Posterior cingulate gyrus (tissue), 11 donors: ENCODE measurements around the gene CACNB2.
"Not testable (repeated sequence)": the region's sequence is repeated elsewhere in the genome, so short reads cannot be mapped to it uniquely, and the experiment has no call there.

Experiments
- DNase-seq, 10 donors: peaks; one replicate each; pipeline versions ENCODE4 v3.0.0 to v3.0.0-alpha.2; 2020 to 2021; ENCODE audit warnings: mixed read lengths in 3 of 10
- intact Hi-C: fragments of 100-400 bp; cut with DNase I; formaldehyde crosslinking; loops from one replicate; pipeline ENCODE4 v1.15.1; 2023

CACNB2 gene

DNA sequence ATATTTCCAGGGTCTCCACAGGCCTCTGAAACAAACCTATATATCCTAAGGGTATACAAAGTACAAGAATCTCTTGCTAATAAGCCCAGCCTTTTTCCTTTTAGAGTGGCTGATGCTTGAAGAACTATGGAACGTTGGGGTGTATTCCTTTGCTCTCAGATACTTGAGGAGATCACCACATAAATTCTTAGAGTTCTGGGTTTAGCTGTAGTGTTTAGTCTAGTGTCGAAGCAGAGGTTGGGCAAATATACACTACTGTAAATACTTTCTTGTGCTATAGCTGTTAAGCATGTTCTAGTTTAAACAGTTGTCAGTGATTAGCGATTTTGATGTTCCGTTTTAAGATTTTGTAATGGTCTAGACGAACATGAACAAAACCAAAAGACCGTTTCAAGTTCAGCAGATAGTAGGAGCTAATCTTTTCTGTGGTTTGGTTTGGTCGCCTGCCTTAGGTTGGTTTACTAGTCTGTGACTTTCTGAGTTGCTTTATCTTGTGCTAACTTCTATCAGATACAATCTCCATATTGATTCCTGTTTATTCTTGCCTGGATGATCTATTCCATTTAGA is 281.6 kb downstream of the CACNB2 start:
- intact Hi-C loops: no loop called here
- DNase-seq: no peak

DNA sequence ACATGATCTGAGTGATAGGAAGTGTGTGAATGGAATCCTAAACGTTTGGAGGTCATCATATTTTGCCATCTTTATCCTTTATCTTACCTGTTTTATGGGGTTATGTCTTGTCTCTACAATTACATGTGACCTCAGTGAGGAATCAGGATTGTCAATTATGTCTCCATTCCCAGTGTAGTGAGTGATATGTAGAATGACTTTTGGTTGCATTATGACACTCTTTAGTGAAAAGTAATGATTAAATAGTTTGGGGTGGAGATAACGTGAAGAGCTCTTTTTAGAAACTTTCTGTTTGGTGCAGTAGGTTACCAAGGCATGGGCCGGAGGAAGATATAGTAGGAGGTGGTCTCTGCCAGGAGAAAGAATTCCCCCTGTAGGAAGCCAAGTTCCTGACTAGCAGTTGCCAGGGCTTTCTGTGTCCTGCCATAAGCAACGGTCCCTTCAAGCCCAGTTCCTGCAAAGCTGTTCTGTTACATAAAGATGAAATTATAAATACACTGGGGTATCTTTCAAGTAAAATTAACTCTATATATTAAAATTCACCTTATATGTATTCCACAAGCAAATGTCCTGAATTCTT is 282.9 kb downstream of the CACNB2 start:
- intact Hi-C loops: no loop called here
- DNase-seq: no peak

DNA sequence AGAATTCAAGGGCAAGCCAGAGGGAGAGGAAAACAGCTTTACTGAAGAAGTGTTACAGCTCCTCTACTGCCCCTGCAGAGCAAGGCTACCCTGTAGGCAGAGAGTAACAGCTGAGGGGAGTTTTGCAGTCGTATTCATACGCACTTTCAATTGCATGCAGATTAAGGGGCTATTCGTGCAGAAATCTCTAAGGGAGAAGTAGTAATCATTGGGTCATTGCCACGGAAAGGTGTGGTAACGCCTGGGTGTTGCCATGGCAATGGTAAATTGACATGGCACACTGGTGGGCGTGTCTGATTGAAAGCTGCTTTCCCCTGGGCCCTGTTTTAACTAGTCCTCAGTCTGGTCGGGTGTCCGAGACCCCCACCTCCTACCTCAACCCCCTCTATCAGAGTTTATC is 284.0 kb downstream of the CACNB2 start:
- no peak for DNase-seq
- intact Hi-C loops: no loop called here

DNA sequence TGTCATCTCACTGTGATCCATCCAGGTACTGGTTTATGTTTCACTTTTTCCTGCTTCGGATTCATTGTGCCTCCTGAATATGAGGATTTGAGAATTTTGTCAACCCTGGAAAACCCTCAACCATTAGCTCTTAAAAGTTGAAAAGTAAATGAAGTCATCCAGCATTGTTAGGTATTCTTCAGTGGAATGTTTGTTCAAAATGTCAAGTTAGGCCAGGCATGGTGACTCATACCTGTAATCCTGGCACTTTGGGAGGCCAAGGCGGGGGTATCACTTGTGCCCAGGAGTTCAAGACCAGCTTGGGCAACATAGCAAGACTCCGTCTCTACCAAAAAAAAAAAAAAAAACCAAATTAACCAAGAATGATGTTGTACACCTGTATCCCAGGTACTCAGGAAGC is 289.1 kb downstream of the CACNB2 start:
- intact Hi-C loops: no loop called here
- DNase-seq: no peak

DNA sequence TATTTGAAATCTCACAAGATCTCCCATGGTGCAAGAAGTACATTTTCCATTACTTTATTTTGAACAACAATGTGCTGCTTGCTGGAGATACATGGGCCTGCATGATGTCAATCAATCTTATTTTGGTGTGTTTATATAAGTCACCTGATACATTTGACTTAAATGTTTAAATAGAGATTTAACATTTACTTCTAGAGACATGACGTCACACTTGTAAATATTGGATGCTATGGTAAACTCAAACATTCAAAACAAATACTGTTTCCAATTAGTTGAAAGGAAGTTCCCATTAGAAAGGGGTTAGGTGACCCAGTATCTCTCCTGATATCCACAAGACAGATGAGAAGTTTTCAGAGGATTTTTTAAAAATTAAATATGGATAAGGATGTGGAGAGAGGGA is 296.7 kb downstream of the CACNB2 start:
- DNase-seq: no peak
- intact Hi-C loops: no loop called here

DNA sequence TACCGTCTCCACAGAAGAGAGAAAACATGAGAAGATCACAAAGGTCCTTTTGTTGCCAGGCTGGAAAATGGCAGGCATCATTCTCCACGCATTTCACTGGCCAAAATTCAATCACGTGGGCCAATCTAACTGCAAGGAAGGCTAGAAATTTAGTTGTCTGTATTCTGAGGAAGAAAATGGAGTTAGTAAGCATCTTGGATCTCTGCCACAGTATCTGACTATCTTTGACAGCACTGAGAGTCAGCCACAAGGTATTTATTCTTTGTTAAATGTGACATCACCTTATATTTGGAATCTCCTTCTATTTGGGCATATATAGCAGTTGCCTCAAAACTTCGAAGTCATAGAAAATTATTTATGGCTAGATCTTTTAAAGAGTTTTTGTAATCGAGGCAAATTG is 297.3 kb downstream of the CACNB2 start:
- intact Hi-C loops: no loop called here
- no peak for DNase-seq

DNA sequence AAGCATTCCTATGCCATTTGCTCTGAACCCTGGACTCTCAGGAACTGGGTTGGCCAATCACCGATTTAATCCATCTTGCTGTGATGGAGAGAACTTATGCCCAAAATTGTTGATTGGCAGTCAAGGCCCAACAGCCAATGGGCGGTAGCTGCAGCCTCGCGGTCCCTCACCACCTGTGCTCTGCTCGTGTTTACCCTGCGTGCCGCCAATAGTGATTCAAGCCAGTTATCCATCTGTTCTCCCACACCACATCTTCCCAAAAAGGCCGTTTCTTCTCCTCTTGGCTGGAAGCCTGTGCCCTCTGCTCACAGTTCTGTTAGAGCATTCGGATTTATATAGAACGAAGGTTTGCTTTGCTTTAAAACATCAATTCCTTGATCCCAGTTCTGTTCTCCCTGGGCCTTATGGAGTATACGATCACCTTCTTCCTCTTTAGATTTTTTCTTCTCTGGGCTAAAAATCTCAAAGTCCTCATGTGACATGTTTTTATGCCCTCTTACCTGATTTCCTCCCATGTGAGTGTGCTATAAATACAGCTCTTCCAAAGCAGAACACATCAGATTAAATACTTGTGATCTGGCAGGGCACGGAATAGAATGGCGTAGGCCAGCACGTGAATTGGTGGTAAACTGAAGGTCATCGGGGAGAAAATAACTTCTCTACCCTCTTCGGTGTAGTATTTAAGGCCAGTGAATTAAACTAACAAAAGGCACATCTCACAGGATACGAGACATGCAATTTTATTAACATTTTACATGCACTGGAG is 298.3 kb downstream of the CACNB2 start:
- peak in 7 of 10 donors; percentile 22 to 85 (median 29) for DNase-seq

DNA sequence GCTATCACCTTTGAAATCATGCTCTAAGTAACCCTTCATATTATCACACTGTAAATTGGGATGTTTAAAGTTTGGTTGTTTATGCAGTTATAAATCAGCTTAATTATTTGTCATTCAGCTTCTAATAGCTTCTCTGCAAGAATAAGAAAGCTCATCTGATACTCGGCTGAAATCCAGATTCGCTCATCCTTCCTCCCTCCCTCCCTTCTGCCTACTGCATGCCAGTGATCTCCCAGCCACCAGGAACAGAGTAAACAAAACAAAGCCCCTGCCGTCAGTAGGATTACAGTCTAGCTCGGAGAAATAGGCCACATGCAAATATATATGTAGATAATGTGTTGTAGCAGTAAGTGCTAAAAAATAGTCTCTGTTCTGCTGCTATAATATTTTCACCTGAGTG is 299.4 kb downstream of the CACNB2 start:
- no peak for DNase-seq
- intact Hi-C loops: no loop called here

More for the DNA sequence above, 298.3 kb downstream of the CACNB2 start:
- intact Hi-C loops: no loop called here

DNA sequence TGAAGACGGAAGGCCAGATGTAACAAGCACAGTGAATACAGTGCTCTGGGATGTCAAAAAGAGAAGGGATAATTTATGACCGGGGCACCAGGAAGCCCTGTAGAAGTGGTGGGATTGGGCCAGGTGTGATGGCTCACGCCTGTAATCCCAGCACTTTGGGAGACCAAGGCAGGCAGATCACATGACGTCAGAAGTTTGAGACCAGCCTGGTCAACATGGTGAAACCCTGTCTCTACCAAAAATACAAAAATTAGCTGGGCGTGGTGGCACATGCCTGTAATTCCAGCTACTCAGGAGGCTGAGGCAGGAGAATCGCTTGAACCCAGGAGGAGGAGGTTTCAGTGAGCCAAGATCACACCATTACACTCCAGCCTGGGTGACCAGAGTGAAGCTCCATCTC is 305.4 kb downstream of the CACNB2 start:
- intact Hi-C loops, DNase-seq: not testable (repeated sequence)

DNA sequence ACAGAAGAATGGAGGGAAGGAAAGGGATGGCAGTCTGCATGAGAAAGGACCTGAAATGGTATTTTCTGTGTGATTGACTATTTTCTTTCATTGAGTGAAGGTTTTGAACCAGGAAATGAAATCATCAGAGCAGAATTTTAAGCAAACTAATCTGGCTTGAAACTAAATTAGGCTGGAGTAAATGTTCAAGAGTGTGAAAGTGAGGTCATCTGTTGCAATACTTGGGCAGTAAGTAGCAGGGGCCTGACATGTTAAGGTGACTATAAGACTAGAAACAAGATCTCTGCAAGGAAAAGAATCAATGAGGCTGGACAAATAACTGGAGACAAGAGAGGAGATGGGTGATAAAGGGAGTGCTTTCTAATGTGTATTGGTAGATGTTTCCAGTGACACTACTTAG is 306.0 kb downstream of the CACNB2 start:
- no peak for DNase-seq
- intact Hi-C loops: no loop called here

DNA sequence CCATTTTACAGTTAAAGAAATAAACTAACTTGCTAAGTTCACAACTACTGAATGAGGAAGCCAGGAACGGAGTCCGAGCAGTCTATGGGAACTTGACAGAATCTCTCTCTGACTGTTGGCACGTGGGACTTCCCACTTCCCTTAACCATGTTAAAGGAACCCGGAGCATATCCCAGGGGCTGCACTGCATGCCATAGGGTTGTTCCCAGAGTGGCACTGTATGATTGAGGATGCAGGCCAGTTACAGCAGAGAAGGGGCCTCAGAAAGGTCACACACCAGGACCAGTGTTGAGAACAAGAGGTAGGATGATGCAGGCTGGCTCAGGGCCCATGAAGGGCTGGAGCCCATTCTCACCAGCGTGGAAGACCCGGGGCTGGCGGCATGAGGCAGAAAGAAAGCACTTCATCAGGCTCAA is 309.4 kb downstream of the CACNB2 start:
- DNase-seq: no peak
- intact Hi-C loops: no loop called here

DNA sequence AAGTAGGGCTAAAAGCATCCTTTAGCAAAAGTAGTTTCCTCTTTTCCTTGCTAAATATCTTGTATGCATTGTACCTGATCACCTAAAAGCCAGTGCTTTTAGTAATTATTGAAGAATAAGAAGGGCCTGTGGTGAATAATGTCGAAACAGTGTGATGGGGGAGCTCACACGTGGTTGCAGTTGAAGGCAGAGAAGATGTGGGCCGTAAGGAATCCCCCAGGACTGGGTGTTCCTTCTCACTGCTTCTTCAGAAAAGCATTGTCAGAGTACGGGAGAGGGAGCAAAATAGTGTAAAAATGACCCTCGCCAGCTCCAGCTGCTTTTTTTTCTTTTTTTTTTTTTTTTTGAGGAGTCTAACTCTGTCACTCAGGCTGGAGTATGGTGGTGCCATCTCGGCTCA is 310.1 kb downstream of the CACNB2 start:
- intact Hi-C loops: no loop called here
- DNase-seq: no peak

DNA sequence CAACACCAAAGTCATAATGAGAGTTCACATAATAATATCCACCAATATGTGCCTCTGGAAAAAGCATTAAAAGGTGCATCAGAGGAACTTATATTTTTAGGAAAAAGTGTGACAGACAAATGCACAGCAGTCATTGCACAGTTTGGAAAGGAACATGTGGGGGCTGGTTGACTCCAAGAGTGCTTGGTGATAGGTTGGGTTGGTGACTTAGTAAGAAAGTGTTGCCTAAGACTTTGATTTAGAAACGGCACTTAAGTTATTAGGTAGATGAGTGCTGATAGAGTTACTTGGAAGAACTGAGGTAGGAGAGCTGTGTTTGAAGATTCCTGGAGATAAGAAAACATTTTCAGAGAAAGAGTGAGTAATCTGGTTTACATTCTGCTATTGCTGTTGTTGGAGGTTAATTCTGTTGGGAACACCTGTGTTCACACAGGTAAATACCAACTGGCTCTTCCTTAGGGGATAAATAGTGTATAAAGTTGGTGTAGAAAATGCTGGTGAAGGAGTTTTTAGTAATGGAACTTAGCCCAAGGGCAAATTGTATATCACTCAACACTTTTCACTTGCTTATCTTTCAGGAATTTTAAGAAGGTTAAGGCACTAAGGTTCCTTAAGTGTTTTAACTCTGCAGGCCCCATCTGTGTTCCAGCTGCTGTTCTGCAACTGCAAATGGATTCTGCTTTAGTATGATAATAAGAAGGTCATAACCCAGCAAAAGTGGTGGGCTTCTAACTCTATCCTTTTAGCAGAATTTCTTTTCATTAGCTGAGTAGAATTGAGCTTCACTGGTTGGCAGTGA is 315.1 kb downstream of the CACNB2 start:
- DNase-seq: no peak
- intact Hi-C loops: no loop called here

DNA sequence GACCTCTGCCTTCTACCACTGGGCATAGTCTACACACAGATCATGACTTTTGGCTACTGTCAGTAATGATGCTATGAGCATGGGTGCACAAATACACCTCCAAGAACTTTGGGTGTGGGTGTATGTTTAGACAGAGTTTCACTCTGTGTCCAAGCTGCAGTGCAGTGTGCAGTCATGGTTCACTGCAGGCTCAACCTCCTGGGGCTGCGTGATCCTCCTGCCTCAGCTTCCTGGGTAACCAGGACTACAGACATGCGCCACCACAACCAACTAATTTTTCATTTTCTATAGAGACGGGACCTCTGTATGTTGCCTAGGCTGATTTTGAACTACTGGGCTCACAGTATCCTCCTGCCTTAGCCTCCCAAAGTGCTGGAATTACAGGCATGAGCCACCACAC is 316.8 kb downstream of the CACNB2 start:
- intact Hi-C loops: no loop called here
- no peak for DNase-seq

DNA sequence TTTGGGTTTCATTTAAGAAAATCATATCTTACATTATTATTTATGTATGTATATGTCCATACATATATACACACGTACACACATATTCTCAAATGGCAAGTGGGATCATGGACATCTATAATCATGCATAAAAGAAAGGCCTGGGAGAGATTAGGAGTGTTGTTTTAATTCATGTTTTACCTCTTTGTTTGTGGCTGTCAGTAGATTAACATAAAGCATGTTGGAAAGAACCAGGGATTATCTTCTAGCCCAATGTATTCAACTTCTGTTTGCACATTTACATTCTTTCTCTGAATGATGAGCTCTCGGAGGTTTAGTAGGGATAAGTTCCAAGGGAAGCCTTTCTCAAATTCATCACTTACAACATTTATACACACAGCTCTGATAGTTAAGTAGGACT is 319.8 kb downstream of the CACNB2 start:
- no peak for DNase-seq
- intact Hi-C loops: loop anchor here (10.0 kb wide), 1 partner anchor 195 kb away; no protein-coding TSS in a partner anchor

DNA sequence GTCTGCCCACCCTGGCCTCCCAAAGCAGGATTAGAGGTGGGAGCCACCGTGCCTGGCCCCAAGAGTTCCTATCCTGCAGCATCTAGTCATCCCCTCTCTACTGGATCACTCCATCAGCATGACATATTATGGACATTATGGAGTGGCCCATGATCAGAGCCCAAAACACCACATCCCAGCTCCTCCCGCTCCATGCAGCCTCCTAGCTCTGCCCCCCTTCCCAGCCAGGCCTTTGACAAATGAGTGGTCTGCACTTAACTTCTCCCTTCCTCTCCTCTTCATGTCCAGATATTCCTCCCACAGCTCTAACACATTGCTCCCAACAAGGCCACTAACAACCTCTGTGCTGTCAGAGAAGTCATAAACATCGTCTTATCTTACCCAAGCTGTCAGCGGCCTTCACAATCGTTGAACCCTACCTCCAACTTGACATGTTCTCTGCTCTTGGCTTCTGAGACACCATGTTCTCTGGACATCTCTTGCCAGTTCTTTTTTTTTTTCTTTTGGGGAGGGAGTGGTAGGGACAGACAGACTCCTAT is 323.5 kb downstream of the CACNB2 start:
- intact Hi-C loops: loop anchor here (10.0 kb wide), 1 partner anchor 199 kb away; no protein-coding TSS in a partner anchor
- DNase-seq: no peak

DNA sequence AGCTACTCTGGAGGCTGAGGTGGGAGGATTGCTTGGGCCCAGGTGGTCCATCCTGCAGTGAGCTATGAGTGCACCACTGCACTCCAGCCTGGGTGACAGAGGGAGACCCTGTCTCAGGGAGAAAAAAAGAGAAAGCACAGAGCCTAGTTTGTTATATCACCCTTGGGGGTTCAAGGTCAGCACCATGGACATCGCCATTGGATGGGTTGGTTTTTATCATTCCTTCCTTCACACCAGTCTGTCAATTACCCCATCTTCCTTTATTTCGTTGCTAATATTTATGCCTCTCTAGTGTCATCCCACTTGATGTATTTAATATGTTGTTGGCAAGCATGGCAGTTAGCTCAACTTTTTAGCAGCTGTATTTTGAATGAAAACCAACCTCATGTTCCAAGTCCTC is 328.9 kb downstream of the CACNB2 start:
- intact Hi-C loops: loop anchor here (10.0 kb wide), 1 partner anchor 204 kb away; no protein-coding TSS in a partner anchor
- no peak for DNase-seq

DNA sequence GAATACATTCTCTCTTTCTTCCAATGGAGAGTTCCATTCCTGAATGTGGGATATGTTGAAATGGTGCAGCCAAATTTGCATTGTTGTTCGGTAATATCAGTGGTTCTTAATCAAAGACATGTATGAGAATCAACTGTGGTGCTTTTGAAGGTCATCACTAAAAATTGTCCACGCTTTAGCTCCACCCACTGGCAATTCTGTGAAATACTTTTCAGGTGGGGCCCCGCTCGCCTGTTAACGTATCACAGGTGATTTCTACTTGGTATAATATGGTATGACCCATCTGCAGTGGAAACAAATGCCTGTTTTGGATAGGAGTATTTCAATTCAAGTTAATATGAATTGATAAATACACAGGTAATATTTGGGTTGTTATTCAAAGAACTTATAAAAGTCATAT is 332.8 kb downstream of the CACNB2 start:
- intact Hi-C loops: no loop called here
- peak in 1 of 10 donors; percentile 47 for DNase-seq

DNA sequence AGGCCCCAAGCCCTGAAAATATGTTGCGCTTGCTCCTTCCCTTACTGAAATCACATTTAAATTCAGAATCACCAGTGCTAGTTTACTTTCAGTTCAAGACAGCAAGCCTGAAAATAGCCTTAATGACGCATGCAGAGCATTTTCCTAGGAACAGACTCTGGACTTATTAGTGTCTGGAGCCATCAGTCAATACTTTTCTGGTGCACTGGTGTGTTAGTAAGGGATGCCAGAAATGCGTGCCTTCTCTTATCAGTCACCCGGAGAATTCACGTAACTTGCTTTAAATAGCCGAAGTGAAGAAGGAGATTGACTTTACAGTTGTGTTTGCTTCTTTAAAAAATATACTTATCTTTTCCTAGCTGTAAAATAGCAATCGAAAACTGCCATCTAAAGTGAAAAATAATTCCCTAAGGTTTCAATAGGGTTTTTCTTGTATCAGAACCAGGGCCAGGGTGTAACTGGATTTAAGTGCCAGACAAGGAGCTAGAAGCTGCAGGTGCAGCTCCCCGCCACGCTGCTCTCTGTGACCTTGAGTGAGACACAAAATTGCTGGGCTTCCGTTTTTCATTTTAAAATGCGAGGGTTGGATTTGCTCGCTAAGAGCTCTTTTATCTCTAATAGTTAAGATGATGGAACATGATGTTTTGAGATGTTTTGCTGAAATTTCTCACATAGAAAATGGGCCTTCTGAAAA is 333.3 kb downstream of the CACNB2 start:
- intact Hi-C loops: no loop called here
- peak in 2 of 10 donors; percentile 23 to 62 for DNase-seq

DNA sequence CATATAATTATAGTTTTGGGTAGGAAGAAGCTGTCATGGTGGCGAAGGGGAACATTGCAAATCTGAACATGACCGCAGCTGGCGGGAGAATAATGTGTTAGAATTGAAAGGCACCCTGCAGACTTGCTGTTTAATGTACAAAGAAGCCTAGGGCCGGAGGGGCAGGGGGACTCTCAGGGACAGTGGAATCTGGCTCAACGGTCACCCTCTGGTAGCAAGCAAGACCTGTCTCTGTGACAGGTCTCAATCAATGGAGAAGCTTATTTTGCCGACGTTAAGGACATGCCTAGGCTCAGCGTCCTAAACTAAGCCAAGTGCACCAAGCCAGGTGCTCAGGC is 333.9 kb downstream of the CACNB2 start:
- intact Hi-C loops: no loop called here
- peak in 2 of 10 donors; percentile 30 to 66 for DNase-seq
